HG02870 (cell line): ENCODE results near the gene FANCE.
A peak's percentile ranks its signal among the peaks of the same experiment; 100 is the strongest.

ENCODE experiments used
- ATAC-seq: cut with Tn5 transposase; IDR thresholded peaks from one replicate; pipeline ENCODE4 v1.9.1; 2021; ENCODE audit warnings: mild to moderate bottlenecking, moderate library complexity; ENCODE audit not compliant: unreplicated experiment

FANCE gene

GRCh38 chr6:35452183-35453090 is at the start of gene FANCE:
TSS of gene FANCE (plus strand) at chr6:35452338. CDS start at chr6:35452546, 208 bp downstream.
- peak; percentile 85 for ATAC-seq

GRCh38 chr6:35402856-35403191 is 49.3 kb upstream of the FANCE start:
- no peak for ATAC-seq

- no peak for ATAC-seq
Observed at GRCh38 chr6:35403544-35404442, 48.3 kb upstream of the FANCE start.

- no peak for ATAC-seq
Observed at GRCh38 chr6:35406711-35407485, 45.2 kb upstream of the FANCE start.

- ATAC-seq: no peak
Observed at GRCh38 chr6:35409245-35409644, 42.9 kb upstream of the FANCE start.

- no peak for ATAC-seq
Observed at GRCh38 chr6:35410131-35410530, 42.0 kb upstream of the FANCE start.

- no peak for ATAC-seq
Observed at GRCh38 chr6:35411066-35411465, 41.1 kb upstream of the FANCE start.

GRCh38 chr6:35412102-35412501 is 40.0 kb upstream of the FANCE start:
- ATAC-seq: no peak

- ATAC-seq: no peak
Observed at GRCh38 chr6:35413911-35414310, 38.2 kb upstream of the FANCE start.

- ATAC-seq: no peak
Observed at GRCh38 chr6:35415065-35415891, 36.9 kb upstream of the FANCE start.

GRCh38 chr6:35417979-35418661 is 34.0 kb upstream of the FANCE start:
- no peak for ATAC-seq

GRCh38 chr6:35419417-35419816 is 32.7 kb upstream of the FANCE start:
- ATAC-seq: no peak

GRCh38 chr6:35419961-35420360 is 32.2 kb upstream of the FANCE start:
- no peak for ATAC-seq

- ATAC-seq: no peak
Observed at GRCh38 chr6:35425284-35425683, 26.9 kb upstream of the FANCE start.

- no peak for ATAC-seq
Observed at GRCh38 chr6:35426074-35426473, 26.1 kb upstream of the FANCE start.

GRCh38 chr6:35427435-35427834 is 24.7 kb upstream of the FANCE start:
- no peak for ATAC-seq

GRCh38 chr6:35427851-35428321 is 24.3 kb upstream of the FANCE start:
- no peak for ATAC-seq

- ATAC-seq: no peak
Observed at GRCh38 chr6:35428421-35429149, 23.6 kb upstream of the FANCE start.

GRCh38 chr6:35429463-35429862 is 22.7 kb upstream of the FANCE start:
- no peak for ATAC-seq
